GM21737 (cell line): ENCODE measurements around the gene SLC1A4.

Experiments used
- ATAC-seq: cut with Tn5 transposase; IDR thresholded peaks from one replicate; pipeline ENCODE4 v1.9.1; 2021; ENCODE audit warnings: mild to moderate bottlenecking, moderate library complexity; ENCODE audit not compliant: unreplicated experiment

SLC1A4 gene

GRCh38 chr2:64989126-64989981, at the start of gene SLC1A4:
TSS of gene SLC1A4 (plus strand) at chr2:64989399. CDS start at chr2:64989644, 245 bp downstream.
- peak; percentile 58 for ATAC-seq

- no peak for ATAC-seq
Measured at GRCh38 chr2:64941143-64941542, 48.1 kb upstream of the SLC1A4 start.

GRCh38 chr2:64941801-64942200, 47.4 kb upstream of the SLC1A4 start:
- no peak for ATAC-seq

GRCh38 chr2:64942693-64943092, 46.5 kb upstream of the SLC1A4 start:
- no peak for ATAC-seq

GRCh38 chr2:64943387-64944150, 45.6 kb upstream of the SLC1A4 start:
- ATAC-seq: no peak

- ATAC-seq: no peak
Measured at GRCh38 chr2:64944484-64944883, 44.7 kb upstream of the SLC1A4 start.

GRCh38 chr2:64945973-64946768, 43.0 kb upstream of the SLC1A4 start:
- peak; percentile 88 for ATAC-seq

- ATAC-seq: no peak
Measured at GRCh38 chr2:64946769-64947247, 42.4 kb upstream of the SLC1A4 start.

GRCh38 chr2:64947885-64948284, 41.3 kb upstream of the SLC1A4 start:
- ATAC-seq: no peak

- ATAC-seq: no peak
Measured at GRCh38 chr2:64950226-64951160, 38.7 kb upstream of the SLC1A4 start.

GRCh38 chr2:64951306-64951953, 37.8 kb upstream of the SLC1A4 start:
- no peak for ATAC-seq

GRCh38 chr2:64952096-64952495, 37.1 kb upstream of the SLC1A4 start:
- ATAC-seq: no peak

GRCh38 chr2:64952511-64953482, 36.4 kb upstream of the SLC1A4 start:
- ATAC-seq: no peak

GRCh38 chr2:64955467-64955866, 33.7 kb upstream of the SLC1A4 start:
- ATAC-seq: no peak

- no peak for ATAC-seq
Measured at GRCh38 chr2:64957109-64957903, 31.9 kb upstream of the SLC1A4 start.

- no peak for ATAC-seq
Measured at GRCh38 chr2:64958556-64958955, 30.6 kb upstream of the SLC1A4 start.

- ATAC-seq: no peak
Measured at GRCh38 chr2:64960819-64961218, 28.4 kb upstream of the SLC1A4 start.
